GM12878 (cell line): Measurements from ENCODE around the gene RNF44. TPM values are rescaled to one million over a fixed set of nuclear protein-coding genes. Genes with fewer than 3 reads are reported as not detected.

Experiments
- ATAC-seq: fragments of 200-7000 bp; cut with Tn5 transposase; 3 replicates; pipeline ENCODE4 v1.9.1; 2020; ENCODE audit warnings: mild to moderate bottlenecking, moderate library complexity
- BruUV-seq: library from RNA; stranded (reverse); fragments of 400-500 nt; replicated peaks from 2 replicates; lab custom pipeline; 2021; lab: Mats Ljungman, UMichigan
- CTCF ChIA-PET: fragments of 300-600 bp; sonication (Branson Sonifier 250); formaldehyde crosslinking; extraction: SDS; loops from one replicate; lab custom pipeline; 2021; ENCODE audit warnings: inconsistent platforms; lab: Yijun Ruan, JAX
- POLR2A ChIA-PET: fragments of 350-600 bp; formaldehyde crosslinking; extraction: SDS; loops from one replicate; lab custom pipeline; 2021; ENCODE audit warnings: inconsistent platforms; lab: Charles Lee
- RAD21 ChIA-PET: fragments of 300-600 bp; sonication (Branson Sonifier 250); formaldehyde crosslinking; loops from one replicate; lab custom pipeline; 2023; ENCODE audit warnings: antibody characterized with exemption; ENCODE audit not compliant: unreplicated experiment; lab: Charles Lee
- SMC1A ChIA-PET: fragments of 300-600 bp; sonication (Branson Sonifier 250); formaldehyde crosslinking; loops from one replicate; lab custom pipeline; 2023; ENCODE audit not compliant: unreplicated experiment, uncharacterized antibody; lab: Charles Lee
- DNase-seq: peaks from one replicate; pipeline ENCODE4 v3.0.0-alpha.2; 2011; ENCODE audit warnings: low read depth, low spot score
- FAIRE-seq: peaks from 3 replicates; lab custom pipeline; 2011; peaks lifted over from hg19 to GRCh38; lab: Jason Lieb, UNC
- H2AFZ ChIP-seq: 2 replicates; pipeline ENCODE4 v1.6.0; 2011; ENCODE audit warnings: low read depth, low read length, control low read depth; ENCODE audit not compliant: control insufficient read depth
- H3K27ac ChIP-seq: 2 replicates; pipeline ENCODE4 v1.5.1; 2011; ENCODE audit warnings: control low read depth; ENCODE audit not compliant: control insufficient read depth, insufficient read depth
- H3K27me3 ChIP-seq, 2 experiments: replicated peaks in 1 of 2; 2 replicates each; pipeline versions ENCODE4 v1.6.0 to v1.6.1; 2011; ENCODE audit warnings: low read length in 1 of 2; ENCODE audit not compliant: control insufficient read depth in 2 of 2, insufficient read depth in 2 of 2
- H3K36me3 ChIP-seq, 2 experiments: 2 replicates each; pipeline ENCODE4 v1.5.1; 2011; ENCODE audit warnings: low read length in 1 of 2; ENCODE audit not compliant: control insufficient read depth in 2 of 2, insufficient read depth in 2 of 2
- H3K4me1 ChIP-seq: 2 replicates; pipeline ENCODE4 v1.6.1; 2011; ENCODE audit warnings: mild to moderate bottlenecking, low read length, moderate library complexity, mixed read lengths; ENCODE audit not compliant: control insufficient read depth, insufficient read depth
- H3K4me2 ChIP-seq: 2 replicates; pipeline ENCODE4 v1.6.0; 2011; ENCODE audit warnings: control low read depth; ENCODE audit not compliant: control insufficient read depth, insufficient read depth
- H3K4me3 ChIP-seq: fragments of 200-600 bp; sonication (generic); 2 replicates; pipeline ENCODE4 v1.5.1; 2016
- H3K79me2 ChIP-seq: 2 replicates; pipeline ENCODE4 v1.6.0; 2011; ENCODE audit warnings: low read length; ENCODE audit not compliant: control insufficient read depth, insufficient read depth
- H3K9ac ChIP-seq: 2 replicates; pipeline ENCODE4 v1.8.0; 2011; ENCODE audit warnings: low read length, control low read depth, mixed read lengths; ENCODE audit not compliant: control insufficient read depth, insufficient read depth
- H3K9me3 ChIP-seq: replicated peaks from 3 replicates; pipeline ENCODE4 v1.5.1; 2011; ENCODE audit warnings: mild to moderate bottlenecking, low read length; ENCODE audit not compliant: control insufficient read depth, insufficient read depth
- H4K20me1 ChIP-seq: 2 replicates; pipeline ENCODE4 v1.6.0; 2011; ENCODE audit not compliant: control insufficient read depth, insufficient read depth
- CHD4 ChIP-seq: fragments of 200-600 bp; sonication (generic); IDR thresholded peaks from 2 replicates; pipeline ENCODE4 v1.6.1; 2016; ENCODE audit warnings: mild to moderate bottlenecking
- EP300 ChIP-seq, 2 experiments: fragments of 150-350 bp in 1 of 2; IDR thresholded peaks; 2 replicates each; pipeline ENCODE4 v1.6.1; 2011 to 2012; ENCODE audit warnings: low read depth in 2 of 2, low read length in 2 of 2, borderline replicate concordance in 1 of 2, improper control_type of control experiment in 1 of 2, inconsistent platforms in 1 of 2; ENCODE audit not compliant: control insufficient read depth in 1 of 2
- PAX8 ChIP-seq: fragments of 450-650 bp; IDR thresholded peaks from 2 replicates; pipeline ENCODE4 v1.6.1; 2017; ENCODE audit warnings: mild to moderate bottlenecking, moderate library complexity
- POLR2A ChIP-seq: IDR thresholded peaks from 2 replicates; pipeline ENCODE4 v1.6.1; 2011; ENCODE audit warnings: low read depth, mild to moderate bottlenecking, low read length
- SUPT20H ChIP-seq: IDR thresholded peaks from 2 replicates; pipeline ENCODE4 v1.6.1; 2011; ENCODE audit warnings: low read depth, mild to moderate bottlenecking, low read length, moderate library complexity, borderline replicate concordance; ENCODE audit not compliant: control insufficient read depth
- ZNF207 ChIP-seq: fragments of 450-650 bp; IDR thresholded peaks from 2 replicates; pipeline ENCODE4 v1.6.1; 2014; ENCODE audit warnings: antibody characterized with exemption, mild to moderate bottlenecking, borderline replicate concordance
- WGBS: methylation state at CpG from one replicate; pipeline ENCODE4 v1.1.6; 2016; ENCODE audit warnings: low lambda C conversion rate; ENCODE audit not compliant: insufficient replicate concordance, insufficient coverage; ENCODE audit errors: missing lambda C conversion rate; 5-methylcytosine and 5-hydroxymethylcytosine counted together
- in situ Hi-C: fragments of 300-500 bp; cut with MboI; formaldehyde crosslinking; loops from 9 replicates; pipeline ENCODE4 v1.14.3; 2018; ENCODE audit warnings: mixed read lengths
- intact Hi-C: fragments of 100-400 bp; cut with micrococcal nuclease; formaldehyde crosslinking; loops from one replicate; pipeline ENCODE4 v1.14.2; 2022; ENCODE audit not compliant: unreplicated experiment
- polyA plus RNA-seq, 11 experiments: library from polyadenylated mRNA; depleted of rRNA in 4 of 11; unstranded in 6 of 11; stranded (reverse) in 5 of 11; fragments of >200 nt; fragmentation: Nextera tagmentation in 4 of 11; fragmentation: Illumina TruSeq in 1 of 11; extraction: Ambion mirVana in 4 of 11; extraction: Trizol in 1 of 11; gene quantifications; 1 replicate in 1 of 11; 2 replicates in 10 of 11; pipeline versions ENCODE4 v1.2.1 to v1.2.3, GENCODE V29; 2011 to 2016; ENCODE audit warnings: inconsistent platforms in 2 of 11, missing spikeins in 2 of 11, low read depth in 1 of 11
- total RNA-seq, 4 experiments: library from RNA; depleted of rRNA in 3 of 4; stranded (reverse); fragments of >200 nt in 3 of 4; fragmentation: Illumina TruSeq in 1 of 4; extraction: Trizol in 1 of 4; gene quantifications; 2 replicates each; pipeline versions ENCODE4 v1.2.1 to v1.2.3, GENCODE V29; 2013 to 2021
- TF ChIP-seq, protein P1 (sequence below): IDR thresholded peaks from 2 replicates; pipeline ENCODE4 v1.6.1; 2011; ENCODE audit warnings: low read depth, mild to moderate bottlenecking, low read length, moderate library complexity, borderline replicate concordance; ENCODE audit errors: extremely low read depth
- TF ChIP-seq, protein P2 (sequence below): IDR thresholded peaks from 2 replicates; pipeline ENCODE4 v1.6.1; 2012; ENCODE audit warnings: low read length, inconsistent platforms
- TF ChIP-seq, protein P3 (sequence below): IDR thresholded peaks from 2 replicates; pipeline ENCODE4 v1.6.1; 2012; ENCODE audit warnings: low read depth, low read length, improper control_type of control experiment
- TF ChIP-seq, protein P4 (sequence below), 3 experiments: IDR thresholded peaks in 2 of 3; conservative IDR thresholded peaks in 1 of 3; 2 replicates each; pipeline ENCODE4 v1.5.1; 2011; ENCODE audit warnings: low read depth in 3 of 3, low read length in 3 of 3, mild to moderate bottlenecking in 3 of 3, control low read depth in 2 of 3, moderate library complexity in 2 of 3, inconsistent platforms in 1 of 3, mixed read lengths in 1 of 3; ENCODE audit not compliant: control insufficient read depth in 2 of 3, insufficient read depth in 1 of 3; ENCODE audit errors: extremely low read depth in 1 of 3

RNF44 gene
- total and polyA plus RNA-seq, 10 of the 15 experiments (the other 5 are each of a cell fraction or from before 2014, with no cell fraction given): 1.7 to 51.9 (median 7.9) TPM

DNA sequence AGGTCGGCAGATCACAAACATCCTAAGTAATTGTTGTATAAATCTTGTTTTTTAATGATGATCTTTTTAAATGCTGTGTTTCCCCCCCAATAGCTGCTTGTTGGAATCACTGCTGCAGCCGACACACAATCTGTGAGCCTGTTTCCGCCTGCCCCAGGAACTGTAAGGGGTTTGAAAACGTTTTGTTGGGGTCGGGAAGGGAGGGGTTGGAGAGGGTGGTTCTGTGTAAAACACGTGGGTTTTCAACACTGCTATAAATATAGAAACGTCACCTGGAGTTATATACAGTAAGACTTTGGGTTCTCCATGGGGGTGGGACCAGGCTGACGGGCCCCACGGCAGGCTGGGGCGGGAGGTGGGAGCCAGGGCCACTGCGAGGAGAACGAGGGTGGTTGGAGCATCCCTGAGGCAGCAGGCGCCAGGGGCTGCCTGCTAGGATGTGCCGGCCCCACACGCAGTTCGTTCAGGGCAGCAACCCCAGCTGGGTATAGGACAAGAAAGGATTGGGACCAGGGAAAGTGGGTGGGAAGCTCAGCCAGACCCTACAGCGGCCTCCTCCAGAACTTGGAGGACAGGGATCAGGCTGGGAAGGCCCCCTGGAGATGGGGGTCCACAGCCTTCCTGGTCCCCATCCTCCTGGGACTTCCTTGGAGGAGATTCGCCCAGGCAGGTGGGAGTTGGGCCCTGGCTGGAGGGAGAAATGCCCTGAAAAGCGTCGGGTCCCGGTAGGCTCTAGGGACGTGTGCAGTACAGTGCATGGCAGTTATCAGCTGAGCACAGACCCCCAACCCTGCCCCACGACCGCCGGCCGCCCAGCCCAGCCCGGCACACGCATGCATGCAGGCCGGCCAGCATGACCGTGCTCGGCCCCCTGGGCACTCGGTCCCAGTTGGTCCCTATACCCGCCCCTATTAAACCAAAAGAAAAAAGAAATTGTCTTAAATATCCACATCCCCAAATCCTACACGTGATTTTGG, 9.7 kb downstream of the RNF44 start:
- Histone ChIP-seq H3K9ac (no peak overlapping the region), H3K27ac (no peak overlapping the region), H3K36me3 (peaks cover 14 to 39% of the 10 kb centered on the region in 2 experiments), H3K9me3 (no peaks in the 10 kb centered on the region), H3K79me2 (peaks cover 12% of the 10 kb centered on the region), H3K4me3 (no peak overlapping the region), H3K4me2 (no peak overlapping the region), H2AFZ (no peak overlapping the region), H3K4me1 (peaks cover 25% of the 10 kb centered on the region), H3K27me3 (no peaks in the 10 kb centered on the region), H4K20me1 (no peaks in the 10 kb centered on the region; the same call in 1 of the 2 replicates)
- 88% methylated on average over 34 of the region's 34 CpGs for WGBS
- TSS peak; percentile 59 for BruUV-seq
- ChIA-PET CTCF (no interaction called here), SMC1A (no interaction called here), POLR2A (no interaction called here), RAD21 (no interaction called here)
- in situ Hi-C loops (no loop called here), intact Hi-C loops (no loop called here)
- DNase-seq (no peak), ATAC-seq (no peak), FAIRE-seq (no peak)
- TF ChIP-seq POLR2A (peak; percentile 14; the same call in 1 of the 2 replicates), ZNF207 (no peak), CHD4 (no peak), PAX8 (no peak)
- TF ChIP-seq, protein P1, sequence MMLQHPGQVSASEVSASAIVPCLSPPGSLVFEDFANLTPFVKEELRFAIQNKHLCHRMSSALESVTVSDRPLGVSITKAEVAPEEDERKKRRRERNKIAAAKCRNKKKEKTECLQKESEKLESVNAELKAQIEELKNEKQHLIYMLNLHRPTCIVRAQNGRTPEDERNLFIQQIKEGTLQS: no peak

DNA sequence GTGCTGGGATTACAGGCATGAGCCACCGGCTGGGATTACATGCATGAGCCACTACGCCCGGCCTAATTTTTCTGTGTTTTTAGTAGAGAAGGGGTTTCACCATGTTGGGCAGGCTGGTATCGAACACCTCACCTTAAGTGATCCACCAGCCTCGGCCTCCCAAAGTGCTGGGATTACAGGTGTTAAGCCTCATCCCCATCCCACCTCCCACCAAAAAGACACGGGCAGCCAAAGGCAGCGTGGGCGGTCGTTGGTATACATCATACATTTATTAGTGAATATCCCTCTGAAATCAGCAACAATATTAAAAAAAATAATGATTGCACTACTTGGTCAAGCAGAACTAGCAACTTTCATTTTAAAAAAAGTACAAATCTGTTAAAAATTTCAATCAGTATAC, 10.7 kb downstream of the RNF44 start:
- intact Hi-C loops: no loop called here
- POLR2A ChIA-PET: no interaction called here
- no peaks in the 10 kb centered on the region for H3K9me3 ChIP-seq
- H3K27ac ChIP-seq: no peak overlapping the region
- H3K4me3 ChIP-seq: no peak overlapping the region
- DNase-seq: no peak
- BruUV-seq: no TSS peak
- no peak overlapping the region for H3K9ac ChIP-seq
- in situ Hi-C loops: no loop called here
- WGBS: 93% methylated on average over 9 of the region's 9 CpGs
- SMC1A ChIA-PET: no interaction called here
- no peak overlapping the region for H2AFZ ChIP-seq
- H3K4me1 ChIP-seq: peaks cover 19% of the 10 kb centered on the region
- no peaks in the 10 kb centered on the region for H3K27me3 ChIP-seq
- H3K36me3 ChIP-seq: peaks cover 14 to 33% of the 10 kb centered on the region in 2 experiments
- H3K4me2 ChIP-seq: no peak overlapping the region
- no peaks in the 10 kb centered on the region for H4K20me1 ChIP-seq
- no peak for ATAC-seq
- RAD21 ChIA-PET: no interaction called here
- H3K79me2 ChIP-seq: peaks cover 4% of the 10 kb centered on the region
- CTCF ChIA-PET: interaction anchor here (0.7 kb wide), 1 partner anchor 128 kb away, joined by 3 read pairs; no protein-coding TSS in a partner anchor
- no peak for FAIRE-seq
- TF ChIP-seq, protein P2, sequence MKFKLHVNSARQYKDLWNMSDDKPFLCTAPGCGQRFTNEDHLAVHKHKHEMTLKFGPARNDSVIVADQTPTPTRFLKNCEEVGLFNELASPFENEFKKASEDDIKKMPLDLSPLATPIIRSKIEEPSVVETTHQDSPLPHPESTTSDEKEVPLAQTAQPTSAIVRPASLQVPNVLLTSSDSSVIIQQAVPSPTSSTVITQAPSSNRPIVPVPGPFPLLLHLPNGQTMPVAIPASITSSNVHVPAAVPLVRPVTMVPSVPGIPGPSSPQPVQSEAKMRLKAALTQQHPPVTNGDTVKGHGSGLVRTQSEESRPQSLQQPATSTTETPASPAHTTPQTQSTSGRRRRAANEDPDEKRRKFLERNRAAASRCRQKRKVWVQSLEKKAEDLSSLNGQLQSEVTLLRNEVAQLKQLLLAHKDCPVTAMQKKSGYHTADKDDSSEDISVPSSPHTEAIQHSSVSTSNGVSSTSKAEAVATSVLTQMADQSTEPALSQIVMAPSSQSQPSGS: no peak
- TF ChIP-seq, protein P3, sequence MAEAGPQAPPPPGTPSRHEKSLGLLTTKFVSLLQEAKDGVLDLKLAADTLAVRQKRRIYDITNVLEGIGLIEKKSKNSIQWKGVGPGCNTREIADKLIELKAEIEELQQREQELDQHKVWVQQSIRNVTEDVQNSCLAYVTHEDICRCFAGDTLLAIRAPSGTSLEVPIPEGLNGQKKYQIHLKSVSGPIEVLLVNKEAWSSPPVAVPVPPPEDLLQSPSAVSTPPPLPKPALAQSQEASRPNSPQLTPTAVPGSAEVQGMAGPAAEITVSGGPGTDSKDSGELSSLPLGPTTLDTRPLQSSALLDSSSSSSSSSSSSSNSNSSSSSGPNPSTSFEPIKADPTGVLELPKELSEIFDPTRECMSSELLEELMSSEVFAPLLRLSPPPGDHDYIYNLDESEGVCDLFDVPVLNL: no peak
- TF ChIP-seq EP300 (IDR thresholded peaks at IDR 0.05; ENCODE audit: borderline replicate concordance in 1 of 2, control insufficient read depth in 1 of 2, low read depth in 2 of 2, low read length in 2 of 2): no peak
- TF ChIP-seq SUPT20H: no peak
- TF ChIP-seq, protein P4, sequence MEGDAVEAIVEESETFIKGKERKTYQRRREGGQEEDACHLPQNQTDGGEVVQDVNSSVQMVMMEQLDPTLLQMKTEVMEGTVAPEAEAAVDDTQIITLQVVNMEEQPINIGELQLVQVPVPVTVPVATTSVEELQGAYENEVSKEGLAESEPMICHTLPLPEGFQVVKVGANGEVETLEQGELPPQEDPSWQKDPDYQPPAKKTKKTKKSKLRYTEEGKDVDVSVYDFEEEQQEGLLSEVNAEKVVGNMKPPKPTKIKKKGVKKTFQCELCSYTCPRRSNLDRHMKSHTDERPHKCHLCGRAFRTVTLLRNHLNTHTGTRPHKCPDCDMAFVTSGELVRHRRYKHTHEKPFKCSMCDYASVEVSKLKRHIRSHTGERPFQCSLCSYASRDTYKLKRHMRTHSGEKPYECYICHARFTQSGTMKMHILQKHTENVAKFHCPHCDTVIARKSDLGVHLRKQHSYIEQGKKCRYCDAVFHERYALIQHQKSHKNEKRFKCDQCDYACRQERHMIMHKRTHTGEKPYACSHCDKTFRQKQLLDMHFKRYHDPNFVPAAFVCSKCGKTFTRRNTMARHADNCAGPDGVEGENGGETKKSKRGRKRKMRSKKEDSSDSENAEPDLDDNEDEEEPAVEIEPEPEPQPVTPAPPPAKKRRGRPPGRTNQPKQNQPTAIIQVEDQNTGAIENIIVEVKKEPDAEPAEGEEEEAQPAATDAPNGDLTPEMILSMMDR (IDR thresholded peaks at IDR 0.05 in 2 of 3, conservative IDR thresholded peaks at IDR 0.05 in 1 of 3; ENCODE audit: control insufficient read depth in 2 of 3, extremely low read depth in 1 of 3, insufficient read depth in 1 of 3, low read depth in 3 of 3, low read length in 3 of 3): no peak
